ENCODE results near the gene COPG1. TPM values are rescaled to one million over a fixed set of nuclear protein-coding genes. Genes with fewer than 3 reads are reported as not detected.

COPG1 gene
- polyA plus RNA-seq, 3 donors, result 59.9 to 94.5 (median 60.2) TPM

DNA sequence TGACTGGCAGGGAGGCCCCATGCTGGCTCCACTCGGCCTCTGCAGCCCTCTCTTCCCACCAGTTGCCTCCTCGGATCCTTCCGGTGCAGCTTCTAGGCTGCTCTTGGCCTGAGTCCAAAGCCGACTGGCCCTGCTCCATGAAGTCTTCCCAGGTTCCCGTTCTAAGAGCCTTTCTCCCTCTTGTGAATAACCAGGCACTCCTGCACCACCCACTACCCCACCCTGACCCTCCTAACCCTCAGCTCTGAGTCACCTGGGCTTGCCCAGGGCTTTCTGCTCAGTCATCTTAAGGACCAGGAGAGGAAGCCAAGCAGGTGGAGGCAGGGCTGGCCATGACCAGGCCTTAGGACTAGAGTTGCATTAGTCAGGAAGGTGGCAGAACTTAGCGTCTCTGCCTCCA lies 37.6 kb upstream of the COPG1 start:
- Histone ChIP-seq H3K4me3 (replicated peaks in 1 of 3; ENCODE audit: low read depth in 2 of 3, low read length in 3 of 3) (no peak overlapping the region), H3K36me3 (replicated peaks in 1 of 2; ENCODE audit: control insufficient read depth in 1 of 2, insufficient read depth in 2 of 2, low read length in 2 of 2) (no peaks in the 10 kb centered on the region), H3K79me2 (ENCODE audit: insufficient read depth, low read length) (no peaks in the 10 kb centered on the region), H3K9me3 (replicated peaks in 1 of 2; ENCODE audit: control insufficient read depth in 1 of 2, insufficient read depth in 1 of 2, low read length in 2 of 2) (no peaks in the 10 kb centered on the region), H3K4me1 (ENCODE audit: control insufficient read depth in 1 of 2, insufficient read depth in 2 of 2, low read length in 2 of 2) (peaks cover 12 to 15% of the 10 kb centered on the region in 2 donors), H3K4me2 (replicated peaks; ENCODE audit: extremely low read depth, low read length, poor library complexity, severe bottlenecking) (peak overlapping the region; percentile 1), H3K9ac (ENCODE audit: insufficient read depth, low read length, poor library complexity, severe bottlenecking) (no peak overlapping the region), H2AFZ (ENCODE audit: insufficient read depth, low read depth, low read length, poor library complexity, severe bottlenecking) (peak overlapping the region; percentile 50), H3K27ac (ENCODE audit: low read depth in 1 of 2, low read length in 2 of 2) (peak overlapping the region; percentile 27 to 52), H4K20me1 (ENCODE audit: insufficient read depth, low read length) (no peaks in the 10 kb centered on the region), H3K27me3 (ENCODE audit: control insufficient read depth in 2 of 2, insufficient read depth in 2 of 2, low read length in 2 of 2) (no peaks in the 10 kb centered on the region)
- WGBS (ENCODE audit: insufficient coverage), result 37% methylated on average over 5 of the region's 6 CpGs
- Mint-ChIP-seq H3K36me3 (no peaks in the 10 kb centered on the region), H3K27me3 (ENCODE audit: low read depth in 3 of 3) (peaks cover 0 to 2% (median 0%) of the 10 kb centered on the region in 3 donors), H3K4me3 (no peak overlapping the region), H3K27ac (peak overlapping the region; percentile 15 to 88 (median 73)), H3K4me1 (peaks cover 21% of the 10 kb centered on the region), H3K9me3 (peaks cover 0 to 3% (median 0%) of the 10 kb centered on the region in 7 donors)
- intact Hi-C loops (cut with micrococcal nuclease), result no loop called here
- TF ChIP-seq, protein P1, sequence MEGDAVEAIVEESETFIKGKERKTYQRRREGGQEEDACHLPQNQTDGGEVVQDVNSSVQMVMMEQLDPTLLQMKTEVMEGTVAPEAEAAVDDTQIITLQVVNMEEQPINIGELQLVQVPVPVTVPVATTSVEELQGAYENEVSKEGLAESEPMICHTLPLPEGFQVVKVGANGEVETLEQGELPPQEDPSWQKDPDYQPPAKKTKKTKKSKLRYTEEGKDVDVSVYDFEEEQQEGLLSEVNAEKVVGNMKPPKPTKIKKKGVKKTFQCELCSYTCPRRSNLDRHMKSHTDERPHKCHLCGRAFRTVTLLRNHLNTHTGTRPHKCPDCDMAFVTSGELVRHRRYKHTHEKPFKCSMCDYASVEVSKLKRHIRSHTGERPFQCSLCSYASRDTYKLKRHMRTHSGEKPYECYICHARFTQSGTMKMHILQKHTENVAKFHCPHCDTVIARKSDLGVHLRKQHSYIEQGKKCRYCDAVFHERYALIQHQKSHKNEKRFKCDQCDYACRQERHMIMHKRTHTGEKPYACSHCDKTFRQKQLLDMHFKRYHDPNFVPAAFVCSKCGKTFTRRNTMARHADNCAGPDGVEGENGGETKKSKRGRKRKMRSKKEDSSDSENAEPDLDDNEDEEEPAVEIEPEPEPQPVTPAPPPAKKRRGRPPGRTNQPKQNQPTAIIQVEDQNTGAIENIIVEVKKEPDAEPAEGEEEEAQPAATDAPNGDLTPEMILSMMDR (IDR thresholded peaks at IDR 0.05), result no peak
- DNase-seq, result peak; percentile 53 to 83 (median 58)

DNA sequence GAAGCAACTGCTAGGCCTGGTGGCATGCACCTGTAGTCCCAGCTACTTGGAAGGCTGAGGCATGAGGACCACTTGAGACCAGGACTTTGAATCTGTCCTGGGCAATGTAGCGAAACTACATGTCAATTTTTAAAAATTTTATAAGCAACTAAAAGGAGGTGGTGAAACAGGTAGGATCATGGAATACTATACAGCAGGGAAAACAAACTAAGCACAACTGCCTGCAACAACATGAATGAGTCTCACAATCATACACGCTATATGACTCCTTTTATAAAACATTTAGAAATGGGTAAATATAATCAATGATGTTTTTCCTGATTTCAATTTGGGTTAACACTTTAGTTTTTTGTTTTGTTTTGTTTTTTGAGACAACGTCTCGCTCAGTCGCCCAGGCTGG lies 36.2 kb upstream of the COPG1 start:
- Histone ChIP-seq H3K4me1 (ENCODE audit: control insufficient read depth in 1 of 2, insufficient read depth in 2 of 2, low read length in 2 of 2) (peaks cover 12 to 15% of the 10 kb centered on the region in 2 donors), H3K9ac (ENCODE audit: insufficient read depth, low read length, poor library complexity, severe bottlenecking) (no peak overlapping the region), H2AFZ (ENCODE audit: insufficient read depth, low read depth, low read length, poor library complexity, severe bottlenecking) (no peak overlapping the region), H4K20me1 (ENCODE audit: insufficient read depth, low read length) (no peaks in the 10 kb centered on the region), H3K27me3 (ENCODE audit: control insufficient read depth in 2 of 2, insufficient read depth in 2 of 2, low read length in 2 of 2) (no peaks in the 10 kb centered on the region), H3K4me2 (replicated peaks; ENCODE audit: extremely low read depth, low read length, poor library complexity, severe bottlenecking) (no peak overlapping the region), H3K36me3 (replicated peaks in 1 of 2; ENCODE audit: control insufficient read depth in 1 of 2, insufficient read depth in 2 of 2, low read length in 2 of 2) (no peaks in the 10 kb centered on the region), H3K4me3 (replicated peaks in 1 of 3; ENCODE audit: low read depth in 2 of 3, low read length in 3 of 3) (no peak overlapping the region), H3K27ac (ENCODE audit: low read depth in 1 of 2, low read length in 2 of 2) (no peak overlapping the region), H3K79me2 (ENCODE audit: insufficient read depth, low read length) (no peaks in the 10 kb centered on the region), H3K9me3 (replicated peaks in 1 of 2; ENCODE audit: control insufficient read depth in 1 of 2, insufficient read depth in 1 of 2, low read length in 2 of 2) (no peaks in the 10 kb centered on the region)
- no peak for DNase-seq
- Mint-ChIP-seq H3K36me3 (no peaks in the 10 kb centered on the region), H3K27ac (no peak overlapping the region), H3K27me3 (ENCODE audit: low read depth in 3 of 3) (peaks cover 0 to 2% (median 0%) of the 10 kb centered on the region in 3 donors), H3K9me3 (peaks cover 0 to 3% (median 0%) of the 10 kb centered on the region in 7 donors), H3K4me1 (peaks cover 15% of the 10 kb centered on the region), H3K4me3 (no peak overlapping the region)
- TF ChIP-seq, protein P1 (IDR thresholded peaks at IDR 0.05), result no peak
- 100% methylated on average over 3 of the region's 5 CpGs for WGBS (ENCODE audit: insufficient coverage)
- intact Hi-C loops (cut with micrococcal nuclease), result no loop called here
